ENCODE results near the gene KCNJ16. TPM values are rescaled to one million over a fixed set of nuclear protein-coding genes. Genes with fewer than 3 reads are reported as not detected.

The KCNJ16 gene
- total and polyA plus RNA-seq, 9 of the 15 experiments (the other 6 are each of a cell fraction or from before 2014, with no cell fraction given), result 0.01 to 0.75 (median 0.07) TPM; not detected in 4

GRCh38 chr17:70171159-70171558 lies 96.1 kb downstream of the KCNJ16 start:
- Histone ChIP-seq H3K9ac (ENCODE audit: insufficient read depth in 1 of 2, low read depth in 2 of 2, low read length in 2 of 2) (no peak overlapping the region), H3K79me2 (ENCODE audit: control insufficient read depth, insufficient read depth, low read length) (no peaks in the 10 kb centered on the region), H3K36me3 (ENCODE audit: control insufficient read depth, insufficient read depth, low read length) (no peaks in the 10 kb centered on the region), H3K27me3 (ENCODE audit: control insufficient read depth in 2 of 2, insufficient read depth in 2 of 2, low read length in 2 of 2) (peaks cover 0 to 2% of the 10 kb centered on the region in 2 experiments; a peak in 2 of 5 replicates), H3K4me3 (no peak overlapping the region), H3K9me3 (replicated peaks; ENCODE audit: control insufficient read depth, insufficient read depth, low read depth, low read length) (no peaks in the 10 kb centered on the region), H3K4me2 (ENCODE audit: insufficient read depth, low read length) (no peak overlapping the region), H3K4me1 (replicated peaks in 1 of 2; ENCODE audit: control insufficient read depth in 2 of 2, insufficient read depth in 2 of 2, low read length in 2 of 2) (peaks cover 0 to 15% of the 10 kb centered on the region in 2 experiments; a peak in 3 of 5 replicates), H3K9me1 (ENCODE audit: control insufficient read depth, insufficient read depth, low read length) (no peaks in the 10 kb centered on the region), H2AFZ (ENCODE audit: low read depth, low read length) (no peak overlapping the region), H3K27ac (ENCODE audit: extremely low read depth, low read depth, low read length) (no peak overlapping the region), H4K20me1 (replicated peaks; ENCODE audit: control insufficient read depth, insufficient read depth, low read length) (no peaks in the 10 kb centered on the region)
- BruUV-seq (replicated peaks), result no TSS peak
- ATAC-seq (no peak), DNase-seq (ENCODE audit: extremely low read depth in 1 of 4, low spot score in 3 of 4) (no peak), FAIRE-seq (no peak)
- WGBS (ENCODE audit: insufficient coverage, low coverage, missing lambda C conversion rate), result 2% methylated on average over 4 of the region's 5 CpGs
- in situ Hi-C loops (cut with MboI), result no loop called here
- intact Hi-C loops (cut with micrococcal nuclease), result no loop called here
- POLR2A ChIA-PET, result no interaction called here
- TF ChIP-seq TCF7L2 (IDR thresholded peaks at IDR 0.05; ENCODE audit: low read depth, low read length) (no peak), SMARCB1 (IDR thresholded peaks at IDR 0.05; ENCODE audit: insufficient read length, low read depth) (no peak), GTF3C2 (IDR thresholded peaks at IDR 0.05; ENCODE audit: borderline replicate concordance, extremely low read depth, insufficient read length) (no peak), TAF1 (IDR thresholded peaks at IDR 0.05; ENCODE audit: control insufficient read depth, extremely low read depth, insufficient read depth, low read length, severe bottlenecking) (no peak), ELF2 (CRISPR knock-in tag; IDR thresholded peaks at IDR 0.05) (no peak)
- TF ChIP-seq, protein P1, sequence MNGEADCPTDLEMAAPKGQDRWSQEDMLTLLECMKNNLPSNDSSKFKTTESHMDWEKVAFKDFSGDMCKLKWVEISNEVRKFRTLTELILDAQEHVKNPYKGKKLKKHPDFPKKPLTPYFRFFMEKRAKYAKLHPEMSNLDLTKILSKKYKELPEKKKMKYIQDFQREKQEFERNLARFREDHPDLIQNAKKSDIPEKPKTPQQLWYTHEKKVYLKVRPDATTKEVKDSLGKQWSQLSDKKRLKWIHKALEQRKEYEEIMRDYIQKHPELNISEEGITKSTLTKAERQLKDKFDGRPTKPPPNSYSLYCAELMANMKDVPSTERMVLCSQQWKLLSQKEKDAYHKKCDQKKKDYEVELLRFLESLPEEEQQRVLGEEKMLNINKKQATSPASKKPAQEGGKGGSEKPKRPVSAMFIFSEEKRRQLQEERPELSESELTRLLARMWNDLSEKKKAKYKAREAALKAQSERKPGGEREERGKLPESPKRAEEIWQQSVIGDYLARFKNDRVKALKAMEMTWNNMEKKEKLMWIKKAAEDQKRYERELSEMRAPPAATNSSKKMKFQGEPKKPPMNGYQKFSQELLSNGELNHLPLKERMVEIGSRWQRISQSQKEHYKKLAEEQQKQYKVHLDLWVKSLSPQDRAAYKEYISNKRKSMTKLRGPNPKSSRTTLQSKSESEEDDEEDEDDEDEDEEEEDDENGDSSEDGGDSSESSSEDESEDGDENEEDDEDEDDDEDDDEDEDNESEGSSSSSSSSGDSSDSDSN (IDR thresholded peaks at IDR 0.05; ENCODE audit: borderline replicate concordance in 1 of 2, low read depth in 2 of 2, low read length in 2 of 2), result no peak
- CTCF ChIA-PET (ENCODE audit: low intra/inter-chr PET ratio), result no interaction called here
